ENCODE data around the gene GLIS2. TPM values are rescaled to one million over a fixed set of nuclear protein-coding genes. Genes with fewer than 3 reads are reported as not detected.

Gene GLIS2
- total RNA-seq, 1 donor from 2014 or later: 6.9 TPM

DNA sequence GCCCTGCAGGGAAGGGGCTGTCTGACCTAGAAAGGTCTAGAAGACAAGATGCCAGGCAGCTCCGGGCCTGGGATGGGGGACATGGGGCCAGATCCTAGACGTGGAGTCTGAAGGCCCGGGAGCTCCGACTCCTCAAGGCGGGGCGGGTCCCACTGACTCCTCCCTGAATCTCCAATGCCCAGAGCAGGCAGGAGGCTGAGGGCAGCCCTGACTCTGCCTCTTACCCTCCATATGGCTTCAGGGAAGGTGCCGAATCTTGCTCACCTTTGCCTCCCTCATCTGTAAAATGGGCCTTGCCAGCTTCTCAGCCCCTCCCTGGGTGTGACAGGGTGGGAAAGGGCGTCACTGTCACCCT, 70.6 kb downstream of the GLIS2 start:
- DNase-seq (ENCODE audit: extremely low spot score in 2 of 2): no peak
- Histone ChIP-seq H3K27ac (peak overlapping the region; percentile 78), H3K27me3 (no peaks in the 10 kb centered on the region), H3K4me1 (peaks cover 48% of the 10 kb centered on the region), H3K9me3 (no peaks in the 10 kb centered on the region), H3K36me3 (peaks cover 0 to 25% of the 10 kb centered on the region in 2 donors), H3K4me3 (no peak overlapping the region)
- intact Hi-C loops (cut with DNase I): no loop called here
- no peak for TF ChIP-seq POLR2A (IDR thresholded peaks at IDR 0.05)
- peak in 1 of 2 donors; percentile 36 for TF ChIP-seq POLR2AphosphoS5 (IDR thresholded peaks at IDR 0.05; ENCODE audit: insufficient read depth in 1 of 2, low read depth in 1 of 2)
- TF ChIP-seq CTCF (IDR thresholded peaks at IDR 0.05): no peak

DNA sequence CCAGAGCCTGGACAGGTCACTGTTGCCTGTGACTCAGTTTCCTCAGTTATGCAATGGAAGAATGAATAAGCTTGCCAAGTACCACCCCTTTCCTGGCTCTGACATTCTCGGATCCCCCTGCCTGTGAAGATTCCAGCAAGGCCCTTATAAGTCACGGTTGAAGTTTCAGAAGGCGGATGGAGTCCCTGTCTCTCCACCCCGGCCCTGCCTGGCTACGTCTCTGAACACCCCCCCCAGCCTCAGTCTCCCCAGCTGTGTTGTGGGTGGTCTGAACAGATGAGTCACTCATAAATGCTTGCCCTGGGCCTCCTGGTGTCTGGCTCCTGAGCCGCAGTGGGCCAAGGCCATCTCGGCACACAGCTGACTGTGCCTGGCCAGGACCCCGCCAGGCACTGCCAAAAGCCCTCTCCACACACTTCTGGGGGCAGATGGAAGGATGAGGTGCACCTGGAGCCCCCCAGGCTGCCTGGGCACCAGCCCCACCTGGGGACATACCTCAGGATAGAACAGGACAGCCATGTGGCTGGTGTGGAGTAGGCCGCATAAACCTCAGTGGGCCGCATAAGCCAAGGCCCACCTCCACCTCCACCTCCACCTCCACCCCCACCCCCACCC, 71.2 kb downstream of the GLIS2 start:
- Histone ChIP-seq H3K27me3 (no peaks in the 10 kb centered on the region), H3K9me3 (no peaks in the 10 kb centered on the region), H3K4me3 (no peak overlapping the region), H3K4me1 (peaks cover 55% of the 10 kb centered on the region), H3K36me3 (peaks cover 0 to 19% of the 10 kb centered on the region in 2 donors), H3K27ac (peak overlapping the region; percentile 78)
- no peak for DNase-seq (ENCODE audit: extremely low spot score in 2 of 2)
- no peak for TF ChIP-seq POLR2A (IDR thresholded peaks at IDR 0.05)
- no peak for TF ChIP-seq POLR2AphosphoS5 (IDR thresholded peaks at IDR 0.05; ENCODE audit: insufficient read depth in 1 of 2, low read depth in 1 of 2)
- TF ChIP-seq CTCF (IDR thresholded peaks at IDR 0.05): no peak
- intact Hi-C loops (cut with DNase I): no loop called here

- Histone ChIP-seq H3K27me3 (no peaks in the 10 kb centered on the region), H3K36me3 (peaks cover 0 to 12% of the 10 kb centered on the region in 2 donors), H3K27ac (peak overlapping the region; percentile 78), H3K4me3 (no peak overlapping the region), H3K4me1 (peaks cover 57% of the 10 kb centered on the region), H3K9me3 (no peaks in the 10 kb centered on the region)
- TF ChIP-seq POLR2AphosphoS5 (IDR thresholded peaks at IDR 0.05; ENCODE audit: insufficient read depth in 1 of 2, low read depth in 1 of 2) (no peak), CTCF (IDR thresholded peaks at IDR 0.05) (no peak)
- DNase-seq (ENCODE audit: extremely low spot score in 2 of 2): no peak
- intact Hi-C loops (cut with DNase I): no loop called here
These were observed 71.9 kb downstream of the GLIS2 start for GRCh38 chr16:4387781-4388180.

DNA sequence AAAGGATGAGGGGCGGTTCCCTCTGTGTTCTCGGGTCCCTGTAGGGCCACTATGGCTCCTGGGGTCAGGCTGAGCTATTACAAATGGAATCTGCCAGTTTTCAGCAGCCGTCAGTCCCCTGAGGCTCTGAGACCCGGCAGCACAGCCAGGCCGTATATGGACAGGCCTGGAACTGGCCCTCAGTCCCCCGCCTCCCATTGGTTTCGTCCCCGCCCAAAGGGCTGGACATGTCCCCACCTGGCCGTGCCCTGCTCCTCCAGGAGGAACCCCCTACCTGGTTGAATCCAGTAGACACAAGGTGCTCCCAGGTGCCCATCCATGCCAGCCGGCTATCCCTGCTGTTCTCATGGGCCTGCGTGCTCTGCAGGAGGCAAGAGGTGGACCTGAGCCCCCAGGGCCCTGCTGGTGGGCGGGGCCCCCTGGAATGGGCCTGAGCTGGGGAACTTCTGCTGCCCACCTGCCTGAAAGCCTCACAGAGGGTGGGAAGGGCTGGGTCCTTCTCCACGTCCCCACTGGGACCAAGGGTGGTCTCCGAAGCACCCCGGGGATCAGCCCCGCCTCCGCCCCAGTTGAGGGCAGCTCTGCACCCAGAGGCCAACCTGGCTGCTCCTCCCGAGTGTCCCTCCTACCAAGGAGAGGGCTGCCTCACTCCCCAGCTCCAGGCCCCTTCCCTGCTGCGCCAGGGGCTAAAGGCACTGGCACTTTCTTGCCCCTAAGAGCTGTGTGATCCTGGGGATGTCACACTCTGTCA, 72.6 kb downstream of the GLIS2 start:
- Histone ChIP-seq H3K36me3 (peaks cover 0 to 9% of the 10 kb centered on the region in 2 donors), H3K9me3 (no peaks in the 10 kb centered on the region), H3K4me1 (peaks cover 60% of the 10 kb centered on the region), H3K27ac (peak overlapping the region; percentile 78), H3K4me3 (no peak overlapping the region), H3K27me3 (no peaks in the 10 kb centered on the region)
- no peak for TF ChIP-seq CTCF (IDR thresholded peaks at IDR 0.05)
- TF ChIP-seq POLR2AphosphoS5 (IDR thresholded peaks at IDR 0.05; ENCODE audit: insufficient read depth in 1 of 2, low read depth in 1 of 2): peak in 1 of 2 donors; percentile 11
- intact Hi-C loops (cut with DNase I): no loop called here
- no peak for DNase-seq (ENCODE audit: extremely low spot score in 2 of 2)

Other genes with a start within 250 kb of the GLIS2 start
- 16.9 TPM for gene ADCY9, start 199.6 kb upstream of the GLIS2 start, total RNA-seq
- 1.5 TPM for gene SRL, start 74.0 kb upstream of the GLIS2 start, total RNA-seq
- 6.9 TPM for gene TFAP4, start 43.0 kb upstream of the GLIS2 start, total RNA-seq
- gene PAM16, start 35.3 kb downstream of the GLIS2 start, total RNA-seq: 76.1 TPM
- gene VASN, start 55.8 kb downstream of the GLIS2 start, total RNA-seq: 37.6 TPM
- 30.9 TPM for gene CORO7, start 100.5 kb downstream of the GLIS2 start, total RNA-seq
- gene DNAJA3, start 109.8 kb downstream of the GLIS2 start, total RNA-seq: 33.6 TPM
- gene NMRAL1, start 158.6 kb downstream of the GLIS2 start, total RNA-seq: 35.6 TPM
- gene HMOX2, start 160.3 kb downstream of the GLIS2 start, total RNA-seq: 52.8 TPM
- gene CDIP1, start 222.7 kb downstream of the GLIS2 start, total RNA-seq: 13.3 TPM
- gene C16orf96, start 240.3 kb downstream of the GLIS2 start, total RNA-seq: not detected

All from vagina (tissue), 2 donors.